ENCODE measurements around the gene NBEA. TPM values are rescaled to one million over a fixed set of nuclear protein-coding genes. Genes with fewer than 3 reads are reported as not detected.

NBEA gene
- total RNA-seq, 1 donor from 2014 or later: 3.9 TPM

DNA sequence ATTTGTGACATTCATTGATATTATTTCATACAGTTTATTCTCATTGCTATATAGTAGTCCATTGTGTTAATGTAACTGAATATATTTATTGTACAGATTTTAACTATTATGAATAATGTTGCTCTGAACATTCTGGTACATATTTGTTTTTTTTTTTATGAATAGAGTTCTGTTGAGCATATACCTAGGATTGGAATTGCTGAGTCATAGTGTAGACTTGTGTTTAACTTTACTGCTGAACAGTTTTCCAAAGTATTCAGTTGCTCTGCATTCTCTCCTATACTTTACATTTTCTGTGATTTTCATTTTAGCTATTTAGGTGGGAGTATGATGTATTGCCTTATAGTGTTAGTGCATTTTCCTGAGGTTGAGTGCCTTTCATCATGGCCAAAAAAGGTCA lies 436.9 kb downstream of the NBEA start:
- no peaks in the 10 kb centered on the region for H3K36me3 Mint-ChIP-seq (ENCODE audit: low read depth)
- DNase-seq: no peak

DNA sequence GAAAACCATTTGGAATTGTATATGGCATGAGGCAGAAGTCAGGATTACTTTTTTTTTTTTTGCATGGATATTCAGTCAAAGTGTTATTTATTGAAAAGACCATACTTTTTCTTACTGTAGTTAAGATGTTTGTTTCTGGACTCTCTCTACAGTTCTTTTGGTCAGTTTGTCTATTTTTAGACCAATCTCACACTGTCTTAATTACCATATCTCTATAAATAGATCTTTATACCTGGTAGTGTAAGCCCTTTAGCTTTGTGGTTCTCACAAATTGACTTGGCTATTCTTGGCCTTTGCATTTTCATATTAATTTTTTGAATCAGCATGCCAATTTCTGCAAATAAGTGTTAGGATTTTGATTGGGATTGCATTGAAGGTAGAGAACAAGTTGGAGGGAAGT lies 437.6 kb downstream of the NBEA start:
- no peak overlapping the region for H3K4me3 Mint-ChIP-seq
- intact Hi-C loops (cut with micrococcal nuclease): no loop called here
- CTCF ChIA-PET: no interaction called here

More for the DNA sequence above, 436.9 kb downstream of the NBEA start:
- POLR2A ChIA-PET: no interaction called here
- TF ChIP-seq, protein P1, sequence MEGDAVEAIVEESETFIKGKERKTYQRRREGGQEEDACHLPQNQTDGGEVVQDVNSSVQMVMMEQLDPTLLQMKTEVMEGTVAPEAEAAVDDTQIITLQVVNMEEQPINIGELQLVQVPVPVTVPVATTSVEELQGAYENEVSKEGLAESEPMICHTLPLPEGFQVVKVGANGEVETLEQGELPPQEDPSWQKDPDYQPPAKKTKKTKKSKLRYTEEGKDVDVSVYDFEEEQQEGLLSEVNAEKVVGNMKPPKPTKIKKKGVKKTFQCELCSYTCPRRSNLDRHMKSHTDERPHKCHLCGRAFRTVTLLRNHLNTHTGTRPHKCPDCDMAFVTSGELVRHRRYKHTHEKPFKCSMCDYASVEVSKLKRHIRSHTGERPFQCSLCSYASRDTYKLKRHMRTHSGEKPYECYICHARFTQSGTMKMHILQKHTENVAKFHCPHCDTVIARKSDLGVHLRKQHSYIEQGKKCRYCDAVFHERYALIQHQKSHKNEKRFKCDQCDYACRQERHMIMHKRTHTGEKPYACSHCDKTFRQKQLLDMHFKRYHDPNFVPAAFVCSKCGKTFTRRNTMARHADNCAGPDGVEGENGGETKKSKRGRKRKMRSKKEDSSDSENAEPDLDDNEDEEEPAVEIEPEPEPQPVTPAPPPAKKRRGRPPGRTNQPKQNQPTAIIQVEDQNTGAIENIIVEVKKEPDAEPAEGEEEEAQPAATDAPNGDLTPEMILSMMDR (IDR thresholded peaks at IDR 0.05): no peak
- H3K27ac Mint-ChIP-seq: no peak overlapping the region
- no peaks in the 10 kb centered on the region for H3K27me3 Mint-ChIP-seq
- ATAC-seq (ENCODE audit: low read depth): no peak
- intact Hi-C loops (cut with micrococcal nuclease): no loop called here
- no peaks in the 10 kb centered on the region for H3K9me3 Mint-ChIP-seq
- no peak overlapping the region for H3K4me3 Mint-ChIP-seq
- CTCF ChIA-PET: no interaction called here
- no peaks in the 10 kb centered on the region for H3K4me1 Mint-ChIP-seq

DNA sequence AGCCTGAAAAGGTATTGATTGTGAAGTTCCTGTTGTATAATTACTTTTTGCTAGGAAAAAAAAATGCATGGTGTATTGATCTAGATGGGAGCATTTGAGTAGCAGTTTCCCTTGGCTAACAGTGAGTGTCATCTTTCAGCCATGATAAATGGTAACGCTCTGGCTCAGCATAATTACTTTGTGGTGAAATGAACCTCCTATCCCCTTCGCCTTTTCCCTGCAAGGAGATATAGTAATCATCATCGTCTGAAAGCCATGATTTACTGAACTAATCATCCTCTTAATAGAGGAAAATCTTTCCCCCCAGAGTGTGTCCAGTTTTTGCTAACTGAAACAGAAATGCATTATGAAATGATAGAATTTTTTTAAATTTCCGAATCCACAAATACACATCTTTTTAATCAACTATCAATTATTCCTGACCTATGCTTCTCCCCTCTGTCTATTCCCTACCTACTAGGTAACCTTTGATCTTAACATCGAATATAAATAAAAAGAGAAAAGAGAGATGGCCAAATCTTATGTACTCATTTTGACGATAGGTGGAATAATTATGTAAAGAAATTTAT lies 445.7 kb downstream of the NBEA start:
- Mint-ChIP-seq H3K36me3 (ENCODE audit: low read depth) (no peaks in the 10 kb centered on the region), H3K27me3 (no peaks in the 10 kb centered on the region), H3K9me3 (no peaks in the 10 kb centered on the region), H3K4me3 (no peak overlapping the region), H3K27ac (no peak overlapping the region), H3K4me1 (no peaks in the 10 kb centered on the region)
- intact Hi-C loops (cut with micrococcal nuclease): no loop called here
- ATAC-seq (ENCODE audit: low read depth) (no peak), DNase-seq (no peak)
- POLR2A ChIA-PET: no interaction called here
- TF ChIP-seq, protein P1 (IDR thresholded peaks at IDR 0.05): no peak
- CTCF ChIA-PET: no interaction called here

More for the DNA sequence above, 437.6 kb downstream of the NBEA start:
- ATAC-seq (ENCODE audit: low read depth): no peak
- TF ChIP-seq, protein P1 (IDR thresholded peaks at IDR 0.05): no peak
- no peak for DNase-seq
- Mint-ChIP-seq H3K27ac (no peak overlapping the region), H3K27me3 (no peaks in the 10 kb centered on the region), H3K4me1 (no peaks in the 10 kb centered on the region), H3K9me3 (no peaks in the 10 kb centered on the region), H3K36me3 (ENCODE audit: low read depth) (no peaks in the 10 kb centered on the region)
- POLR2A ChIA-PET: no interaction called here

DNA sequence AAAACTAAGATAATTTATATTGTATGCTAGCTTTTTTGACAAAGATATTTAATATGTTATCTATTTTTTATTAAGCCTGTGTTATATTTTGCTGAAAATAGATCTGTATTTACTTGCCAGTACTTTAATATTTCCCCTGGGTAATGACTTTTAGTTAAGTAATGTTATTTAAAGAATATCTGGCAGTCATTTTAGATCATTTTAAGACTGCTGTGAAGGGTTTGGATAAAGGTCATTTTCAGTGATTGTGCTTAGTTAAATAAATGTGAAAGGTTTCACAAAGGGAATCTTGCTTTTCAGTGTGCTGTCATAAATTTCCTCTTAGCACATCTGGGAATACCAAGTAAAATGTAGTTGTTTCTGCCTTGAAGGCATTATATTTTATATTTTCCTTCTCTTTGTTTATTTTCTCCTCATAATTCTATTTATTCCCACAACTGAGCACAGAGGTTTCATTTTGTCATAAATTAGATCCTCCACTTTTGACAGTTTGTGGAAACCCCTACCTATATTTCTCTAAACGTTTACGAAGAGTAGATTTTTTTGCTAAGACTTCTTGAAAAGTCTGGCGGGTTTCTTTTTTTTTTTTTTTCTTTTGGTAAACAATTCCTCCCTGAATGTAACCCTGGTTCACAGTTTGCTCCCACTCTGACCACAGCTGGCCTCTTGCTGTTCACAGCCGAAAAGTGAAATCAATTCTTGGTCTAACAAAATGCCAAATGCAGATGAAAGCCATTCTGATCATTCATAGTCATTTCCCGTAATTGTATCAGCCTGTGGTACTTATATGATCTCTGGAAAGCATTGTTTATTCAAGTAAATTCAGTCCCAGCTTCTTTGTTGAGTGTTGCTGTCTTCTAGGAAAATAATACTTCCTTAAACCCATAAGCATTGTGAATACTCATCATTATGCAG lies 446.6 kb downstream of the NBEA start:
- Mint-ChIP-seq H3K4me3 (no peak overlapping the region), H3K36me3 (ENCODE audit: low read depth) (no peaks in the 10 kb centered on the region), H3K27me3 (no peaks in the 10 kb centered on the region), H3K27ac (no peak overlapping the region), H3K4me1 (no peaks in the 10 kb centered on the region), H3K9me3 (no peaks in the 10 kb centered on the region)
- CTCF ChIA-PET: no interaction called here
- intact Hi-C loops (cut with micrococcal nuclease): no loop called here
- POLR2A ChIA-PET: no interaction called here
- no peak for DNase-seq
- TF ChIP-seq, protein P1 (IDR thresholded peaks at IDR 0.05): no peak
- no peak for ATAC-seq (ENCODE audit: low read depth)

DNA sequence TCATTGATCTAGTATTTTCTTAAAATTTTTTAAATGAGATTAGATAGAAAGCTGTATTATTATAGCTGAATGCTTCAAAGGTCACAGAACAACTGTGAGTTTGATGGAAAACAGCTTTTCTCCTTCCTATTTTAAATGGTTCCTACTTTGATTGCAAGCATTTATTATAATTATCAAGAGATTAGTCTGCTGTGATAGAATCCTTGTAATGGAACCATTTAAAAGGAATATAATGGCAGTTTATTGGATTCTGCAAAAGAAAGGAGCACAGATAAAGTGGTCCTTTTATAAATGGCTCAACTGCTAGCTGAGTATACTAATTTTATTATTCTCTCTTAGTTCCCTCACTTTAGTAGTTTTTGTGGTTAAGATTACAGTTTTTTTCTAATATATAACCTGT lies 447.5 kb downstream of the NBEA start:
- no peaks in the 10 kb centered on the region for H3K9me3 Mint-ChIP-seq
- TF ChIP-seq, protein P1 (IDR thresholded peaks at IDR 0.05): no peak
- H3K27me3 Mint-ChIP-seq: no peaks in the 10 kb centered on the region
- ChIA-PET POLR2A (no interaction called here), CTCF (no interaction called here)
- DNase-seq: no peak
- H3K36me3 Mint-ChIP-seq (ENCODE audit: low read depth): no peaks in the 10 kb centered on the region
- ATAC-seq (ENCODE audit: low read depth): no peak
- intact Hi-C loops (cut with micrococcal nuclease): no loop called here
- no peak overlapping the region for H3K27ac Mint-ChIP-seq
- no peaks in the 10 kb centered on the region for H3K4me1 Mint-ChIP-seq
- no peak overlapping the region for H3K4me3 Mint-ChIP-seq

All from activated B cell treated with CpG ODN at 0.5 μM for 24 hours (primary cell).